Stimulated activated CD4-positive, alpha-beta T cell treated with anti-CD3 and anti-CD28 coated beads, Interleukin-4, amount 100 ng/mL, for 24 hours (primary cell): ENCODE measurements around the gene MYH10.

Experiments used
- DNase-seq: peaks from one replicate; pipeline ENCODE4 v3.0.0-alpha.2; 2020

The MYH10 gene

GRCh38 chr17:8489841-8490240 is 140.7 kb downstream of the MYH10 start:
- no peak for DNase-seq

- no peak for DNase-seq
Observed at GRCh38 chr17:8488901-8489300, 141.6 kb downstream of the MYH10 start.

GRCh38 chr17:8488491-8488890 is 142.0 kb downstream of the MYH10 start:
- no peak for DNase-seq

GRCh38 chr17:8487743-8488142 is 142.8 kb downstream of the MYH10 start:
- DNase-seq: no peak

GRCh38 chr17:8487130-8487645 is 143.3 kb downstream of the MYH10 start:
- DNase-seq: no peak

DNA sequence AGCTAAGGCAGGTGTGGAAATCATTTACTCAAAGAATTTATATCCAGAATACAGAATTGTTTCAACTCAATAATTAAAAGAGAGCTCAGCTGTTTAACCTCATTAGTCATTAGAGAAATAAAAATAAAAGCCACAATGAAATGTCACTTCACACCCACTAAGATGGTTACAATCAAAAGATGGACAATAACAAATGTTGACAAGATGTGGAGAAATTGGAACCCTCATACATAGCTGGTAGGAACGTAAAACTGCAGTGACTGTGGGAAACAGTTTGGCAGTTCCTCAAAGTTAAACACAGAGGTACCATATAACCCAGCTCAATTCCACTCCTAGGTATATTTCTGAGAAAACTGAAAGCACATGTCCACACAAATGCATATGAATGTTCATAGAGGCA is 145.0 kb downstream of the MYH10 start:
- no peak for DNase-seq

DNA sequence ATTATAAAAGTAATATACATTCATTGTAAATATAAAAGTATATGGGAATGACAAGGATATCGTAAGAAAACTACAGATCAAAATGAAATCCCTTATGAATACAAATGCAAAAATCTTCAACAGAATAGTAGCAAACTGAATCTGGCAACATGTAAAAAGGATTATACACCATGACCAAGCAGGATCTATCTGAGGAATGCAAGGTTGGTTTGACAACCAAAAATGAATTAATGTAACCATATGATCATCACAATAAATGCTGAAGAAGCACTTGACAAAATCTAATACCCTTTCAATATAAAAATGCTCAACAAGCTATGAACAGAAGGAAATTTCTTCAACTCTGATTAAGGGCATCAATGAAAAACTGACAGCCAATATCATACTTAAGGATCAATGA is 146.1 kb downstream of the MYH10 start:
- no peak for DNase-seq

DNA sequence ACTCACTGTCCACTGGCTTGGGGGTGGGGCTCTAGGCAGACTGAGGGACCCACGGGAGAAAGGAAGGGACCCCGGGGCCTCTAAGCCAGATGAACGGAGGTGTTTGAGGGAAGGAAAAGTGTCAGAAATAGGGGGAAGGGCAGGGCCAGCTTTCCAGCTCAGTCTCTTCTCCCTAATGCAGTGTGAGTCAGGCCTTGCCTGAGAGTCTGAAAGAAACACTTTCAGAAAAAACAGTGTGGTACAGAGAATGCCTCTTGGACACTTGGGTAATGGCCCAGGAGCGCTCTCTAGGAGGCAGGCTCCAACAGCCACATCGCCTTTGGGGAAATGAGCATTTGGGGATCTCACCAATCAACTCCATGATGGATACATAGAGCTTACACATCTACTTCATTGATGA is 148.0 kb downstream of the MYH10 start:
- DNase-seq: no peak

GRCh38 chr17:8481703-8482102 is 148.8 kb downstream of the MYH10 start:
- DNase-seq: no peak

GRCh38 chr17:8481089-8481488 is 149.4 kb downstream of the MYH10 start:
- no peak for DNase-seq

DNA sequence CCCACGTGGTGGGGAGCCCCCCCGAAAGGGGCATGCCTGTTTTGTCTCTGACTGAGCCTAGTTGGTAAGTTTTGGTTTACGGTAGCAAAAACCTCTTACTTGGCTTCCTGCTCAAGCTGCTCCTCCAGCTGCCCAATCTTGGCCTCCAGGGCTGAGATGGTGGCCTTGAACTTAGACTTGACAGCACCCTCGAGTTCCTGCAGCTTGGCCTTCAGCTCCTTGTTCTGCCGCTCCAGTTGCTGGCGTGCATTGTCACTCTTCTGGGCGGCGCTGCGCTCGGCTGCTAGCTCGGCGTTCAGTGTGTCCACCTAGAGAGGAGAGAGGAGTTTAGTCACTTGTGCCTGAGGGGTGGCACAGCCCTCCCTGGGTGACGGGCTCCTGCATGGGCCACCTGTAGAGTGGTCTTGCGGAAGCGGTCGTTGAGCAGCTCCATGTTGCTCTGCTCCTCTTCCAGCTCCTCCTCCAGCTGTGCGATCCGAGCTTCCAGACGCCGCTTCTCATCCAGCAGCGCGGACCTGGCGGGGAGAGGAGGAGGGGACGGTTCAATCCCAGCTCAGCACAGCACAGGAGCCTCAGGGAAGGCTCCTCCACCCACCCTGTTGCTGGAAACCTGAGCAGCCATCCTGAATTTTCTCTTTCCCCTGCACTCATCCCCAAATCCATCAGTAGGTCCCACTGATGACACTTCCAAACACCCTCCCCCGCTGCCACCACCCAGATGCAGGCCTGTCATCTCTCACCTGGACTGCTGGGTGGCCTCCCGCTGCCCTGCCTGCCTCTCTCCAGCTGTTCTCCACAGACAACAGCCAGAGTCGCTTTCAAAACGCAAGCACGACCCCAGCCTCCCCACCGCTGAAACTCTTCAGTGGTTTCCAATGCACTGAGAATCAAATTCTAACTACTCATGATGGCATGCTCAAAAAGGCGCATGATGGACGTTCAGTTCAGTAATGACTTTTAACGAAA is 150.2 kb downstream of the MYH10 start:
- no peak for DNase-seq

DNA sequence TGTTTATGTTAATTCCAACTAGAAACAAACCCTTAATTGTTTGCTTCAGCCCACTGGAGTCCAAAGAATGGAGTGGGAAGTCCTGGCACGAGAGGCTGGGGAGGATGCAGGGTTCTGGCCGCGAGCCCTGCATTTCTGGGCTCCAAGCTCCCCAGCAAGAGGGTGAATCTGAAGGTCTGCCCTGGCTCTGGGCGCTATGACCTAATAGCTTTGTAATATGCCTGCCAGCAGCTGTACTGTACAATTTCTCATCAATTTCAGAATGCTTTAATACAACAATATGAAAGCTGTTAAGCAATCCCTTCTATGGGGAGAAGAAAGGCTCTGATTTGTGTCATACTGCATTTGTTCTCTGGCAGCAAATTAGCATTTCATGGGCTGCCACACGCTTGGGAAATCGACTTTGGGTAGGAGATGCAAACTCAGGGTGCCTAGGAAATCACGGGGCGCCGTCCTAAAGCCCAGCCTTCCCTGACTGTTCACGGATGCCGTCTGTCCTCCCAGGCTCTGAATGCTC is 151.0 kb downstream of the MYH10 start:
- DNase-seq: no peak

- no peak for DNase-seq
Observed at GRCh38 chr17:8477715-8478441, 152.6 kb downstream of the MYH10 start.

- DNase-seq: no peak
Observed at GRCh38 chr17:8477171-8477570, 153.4 kb downstream of the MYH10 start.

DNA sequence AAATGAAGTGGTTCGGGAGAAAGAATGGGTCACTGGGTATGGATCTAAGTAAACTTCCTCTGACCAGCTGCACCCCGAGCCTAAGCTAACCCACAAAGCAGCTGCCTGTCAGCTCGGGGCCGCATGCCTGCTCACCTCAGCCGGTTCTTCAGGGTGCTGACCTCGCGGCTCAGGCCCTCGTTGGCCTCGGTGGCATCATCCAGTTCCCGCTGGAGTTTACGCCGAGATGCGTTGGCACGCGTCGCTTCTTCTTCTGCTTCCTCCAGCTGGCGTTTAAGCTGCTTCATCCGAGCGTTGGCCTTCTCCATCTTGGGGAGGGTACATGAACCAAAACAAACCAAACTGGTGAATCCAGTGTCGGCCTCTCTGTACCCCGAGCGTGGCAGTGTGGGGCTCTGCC is 153.8 kb downstream of the MYH10 start:
- DNase-seq: no peak

DNA sequence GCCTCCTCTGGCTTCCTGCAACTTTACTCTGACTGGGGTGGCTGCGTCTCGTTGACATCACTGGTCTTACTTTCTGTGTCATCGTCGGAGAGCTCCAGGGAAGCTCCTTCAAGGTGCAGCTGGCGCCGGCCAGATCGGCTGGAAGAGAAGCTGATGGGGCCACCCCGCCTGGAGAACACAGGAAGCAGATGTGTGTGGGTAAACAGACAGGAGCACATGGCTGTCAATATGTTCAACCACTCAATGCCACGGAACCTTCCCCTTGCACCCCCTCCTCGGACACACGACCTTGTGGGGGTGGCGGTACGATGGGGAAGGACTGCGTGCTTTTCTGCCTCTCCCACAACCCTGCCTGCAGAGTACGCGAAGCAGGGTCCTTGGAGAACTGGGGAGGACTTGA is 154.7 kb downstream of the MYH10 start:
- no peak for DNase-seq

GRCh38 chr17:8475227-8475626 is 155.3 kb downstream of the MYH10 start:
- DNase-seq: no peak

- no peak for DNase-seq
Observed at GRCh38 chr17:8474826-8475225, 155.7 kb downstream of the MYH10 start.

- DNase-seq: no peak
Observed at GRCh38 chr17:8473451-8474192, 156.9 kb downstream of the MYH10 start.

DNA sequence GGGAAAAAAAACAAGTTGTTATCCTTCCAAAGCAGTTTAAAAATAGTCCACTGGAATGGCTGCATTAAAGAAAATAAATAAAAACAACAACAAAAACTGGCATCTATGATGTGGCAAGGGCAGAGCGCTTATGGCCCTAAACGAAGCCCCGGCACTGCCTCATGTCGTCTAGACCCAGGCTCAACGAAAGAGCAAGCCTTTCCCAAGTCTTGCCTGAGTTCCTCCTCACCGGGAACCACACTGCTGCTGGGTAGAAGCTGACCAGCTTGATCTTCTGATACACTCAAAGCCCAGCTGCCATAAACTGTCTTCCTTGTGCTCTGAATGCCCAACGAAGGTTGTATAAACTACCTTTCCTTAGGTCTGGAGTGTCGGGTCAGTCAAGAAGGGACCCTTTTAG is 157.9 kb downstream of the MYH10 start:
- DNase-seq: no peak

DNA sequence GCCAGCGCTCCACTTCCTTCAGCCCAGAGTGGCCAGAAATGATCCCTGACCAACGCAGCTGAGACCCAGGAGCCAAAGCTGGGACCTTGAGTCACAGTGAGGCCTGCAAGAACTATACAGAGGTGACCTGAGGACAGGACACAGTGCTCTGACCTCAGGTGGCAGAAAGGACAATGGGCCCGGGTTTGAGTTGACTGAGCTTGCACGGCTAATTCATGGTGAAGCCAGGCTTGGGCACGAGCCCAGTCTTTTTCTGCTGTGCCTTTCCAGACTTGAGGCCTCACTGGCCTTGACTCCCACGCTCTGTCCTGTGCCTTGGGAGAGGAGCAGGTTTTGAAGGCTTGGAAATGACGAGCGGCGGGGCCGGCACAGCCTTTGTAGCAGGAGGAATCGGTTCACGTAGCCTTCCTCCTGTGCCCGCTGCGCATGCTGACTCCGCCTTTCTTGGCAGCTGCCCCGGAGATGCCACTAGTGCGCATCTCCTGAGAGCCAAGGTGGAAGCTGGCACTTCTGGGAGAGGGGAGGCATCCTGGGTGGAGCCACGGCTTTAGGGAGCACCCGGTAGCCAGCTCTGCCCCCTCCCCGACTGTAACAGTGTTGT is 160.0 kb downstream of the MYH10 start:
- no peak for DNase-seq

- no peak for DNase-seq
Observed at GRCh38 chr17:8469964-8470363, 160.6 kb downstream of the MYH10 start.

DNA sequence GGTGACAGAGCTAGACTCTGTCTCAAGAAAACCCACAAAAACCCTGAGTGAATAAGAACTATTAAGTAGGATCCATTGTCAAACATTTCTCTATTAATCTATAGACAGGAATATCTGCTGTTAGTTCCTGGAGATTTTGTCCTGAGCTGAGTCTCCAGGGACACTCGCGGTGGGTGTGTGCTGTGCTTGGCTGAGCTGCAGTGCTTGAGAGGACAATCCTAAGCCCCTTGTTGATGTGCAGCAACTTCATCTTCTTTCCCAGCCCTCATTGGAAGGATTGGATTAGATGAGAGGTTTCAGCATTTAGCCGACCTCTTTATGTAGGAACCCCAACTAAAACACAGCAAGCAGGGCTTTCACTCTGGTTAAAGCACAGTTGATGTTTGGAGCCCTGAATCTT is 161.5 kb downstream of the MYH10 start:
- no peak for DNase-seq
